Glutamatergic neuron (in vitro differentiated cells): ENCODE data around the gene FOXP3. TPM values are rescaled to one million over a fixed set of nuclear protein-coding genes. Genes with fewer than 3 reads are reported as not detected.

Experiments used
- DNase-seq: peaks from one replicate; pipeline ENCODE4 v3.0.0; 2022
- H3K27ac Mint-ChIP-seq: one replicate; pipeline ENCODE4 v1.8.0; 2020; ENCODE audit warnings: mild to moderate bottlenecking, mixed read lengths, inconsistent platforms; ENCODE audit not compliant: unreplicated experiment
- H3K27me3 Mint-ChIP-seq: one replicate; pipeline ENCODE4 v1.8.0; 2020; ENCODE audit warnings: mild to moderate bottlenecking, moderate library complexity, mixed read lengths, inconsistent platforms; ENCODE audit not compliant: unreplicated experiment
- H3K36me3 Mint-ChIP-seq: one replicate; pipeline ENCODE4 v1.8.0; 2020; ENCODE audit warnings: mild to moderate bottlenecking, mixed read lengths, inconsistent platforms; ENCODE audit not compliant: unreplicated experiment
- H3K4me1 Mint-ChIP-seq: one replicate; pipeline ENCODE4 v1.8.0; 2020; ENCODE audit warnings: mild to moderate bottlenecking, low read depth, mixed read lengths, inconsistent platforms; ENCODE audit not compliant: unreplicated experiment
- H3K4me3 Mint-ChIP-seq: one replicate; pipeline ENCODE4 v1.8.0; 2020; ENCODE audit warnings: mild to moderate bottlenecking, mixed read lengths, inconsistent platforms; ENCODE audit not compliant: unreplicated experiment
- H3K9me3 Mint-ChIP-seq: one replicate; pipeline ENCODE4 v1.8.0; 2020; ENCODE audit warnings: mild to moderate bottlenecking, moderate library complexity, mixed read lengths, inconsistent platforms; ENCODE audit not compliant: unreplicated experiment
- CTCF ChIP-seq: fragments of 200-600 bp; sonication (generic); IDR thresholded peaks from one replicate; pipeline ENCODE4 v1.5.0; 2021; ENCODE audit not compliant: partially characterized antibody, unreplicated experiment
- total RNA-seq: library from RNA; stranded (reverse); fragmentation: NEBNext Ultra II Directional; extraction: Animal tissue kit (Norgen Biotek cat#: 25700); gene quantifications from one replicate; pipeline ENCODE4 v1.2.1, GENCODE V29; 2021; ENCODE audit not compliant: unreplicated experiment

The FOXP3 gene
- total RNA-seq, 1 donor from 2014 or later: 0.78 TPM

GRCh38 chrX:49211074-49211473 is 53.4 kb downstream of the FOXP3 start:
- peaks cover 5% of the 10 kb centered on the region for H3K36me3 Mint-ChIP-seq
- no peak for TF ChIP-seq CTCF
- H3K27me3 Mint-ChIP-seq: no peaks in the 10 kb centered on the region
- peaks cover 3% of the 10 kb centered on the region for H3K4me1 Mint-ChIP-seq
- H3K9me3 Mint-ChIP-seq: peaks cover 2% of the 10 kb centered on the region
- no peak overlapping the region for H3K27ac Mint-ChIP-seq
- no peak for DNase-seq
- H3K4me3 Mint-ChIP-seq: no peak overlapping the region

- no peak for TF ChIP-seq CTCF
- no peak overlapping the region for H3K4me3 Mint-ChIP-seq
- H3K4me1 Mint-ChIP-seq: peaks cover 3% of the 10 kb centered on the region
- H3K36me3 Mint-ChIP-seq: peaks cover 5% of the 10 kb centered on the region
- no peak overlapping the region for H3K27ac Mint-ChIP-seq
- no peak for DNase-seq
- H3K27me3 Mint-ChIP-seq: no peaks in the 10 kb centered on the region
- peaks cover 2% of the 10 kb centered on the region for H3K9me3 Mint-ChIP-seq
Measured at GRCh38 chrX:49210406-49210805, 54.1 kb downstream of the FOXP3 start.

GRCh38 chrX:49209434-49210251 is 54.9 kb downstream of the FOXP3 start:
- TF ChIP-seq CTCF: no peak
- no peaks in the 10 kb centered on the region for H3K4me1 Mint-ChIP-seq
- no peak overlapping the region for H3K27ac Mint-ChIP-seq
- no peak overlapping the region for H3K4me3 Mint-ChIP-seq
- H3K9me3 Mint-ChIP-seq: peaks cover 2% of the 10 kb centered on the region
- peaks cover 5% of the 10 kb centered on the region for H3K36me3 Mint-ChIP-seq
- DNase-seq: peak; percentile 24
- H3K27me3 Mint-ChIP-seq: no peaks in the 10 kb centered on the region

- no peaks in the 10 kb centered on the region for H3K27me3 Mint-ChIP-seq
- no peak for DNase-seq
- no peak overlapping the region for H3K4me3 Mint-ChIP-seq
- H3K4me1 Mint-ChIP-seq: no peaks in the 10 kb centered on the region
- H3K36me3 Mint-ChIP-seq: peaks cover 4% of the 10 kb centered on the region
- no peak overlapping the region for H3K27ac Mint-ChIP-seq
- no peak for TF ChIP-seq CTCF
- peaks cover 2% of the 10 kb centered on the region for H3K9me3 Mint-ChIP-seq
Measured at GRCh38 chrX:49208399-49208798, 56.1 kb downstream of the FOXP3 start.

- DNase-seq: no peak
- H3K9me3 Mint-ChIP-seq: no peaks in the 10 kb centered on the region
- H3K27ac Mint-ChIP-seq: no peak overlapping the region
- no peak for TF ChIP-seq CTCF
- no peak overlapping the region for H3K4me3 Mint-ChIP-seq
- H3K4me1 Mint-ChIP-seq: no peaks in the 10 kb centered on the region
- H3K36me3 Mint-ChIP-seq: no peaks in the 10 kb centered on the region
- no peaks in the 10 kb centered on the region for H3K27me3 Mint-ChIP-seq
Measured at GRCh38 chrX:49206543-49206942, 58.0 kb downstream of the FOXP3 start.
